GM12878 (cell line): ENCODE results near the gene NDUFA13. TPM values are rescaled to one million over a fixed set of nuclear protein-coding genes. Genes with fewer than 3 reads are reported as not detected.

Experiments
- ATAC-seq: fragments of 200-7000 bp; cut with Tn5 transposase; 3 replicates; pipeline ENCODE4 v1.9.1; 2020; ENCODE audit warnings: mild to moderate bottlenecking, moderate library complexity
- BruUV-seq: library from RNA; stranded (reverse); fragments of 400-500 nt; replicated peaks from 2 replicates; lab custom pipeline; 2021; lab: Mats Ljungman, UMichigan
- CTCF ChIA-PET: fragments of 300-600 bp; sonication (Branson Sonifier 250); formaldehyde crosslinking; extraction: SDS; loops from one replicate; lab custom pipeline; 2021; ENCODE audit warnings: inconsistent platforms; lab: Yijun Ruan, JAX
- POLR2A ChIA-PET: fragments of 350-600 bp; formaldehyde crosslinking; extraction: SDS; loops from one replicate; lab custom pipeline; 2021; ENCODE audit warnings: inconsistent platforms; lab: Charles Lee
- RAD21 ChIA-PET: fragments of 300-600 bp; sonication (Branson Sonifier 250); formaldehyde crosslinking; loops from one replicate; lab custom pipeline; 2023; ENCODE audit warnings: antibody characterized with exemption; ENCODE audit not compliant: unreplicated experiment; lab: Charles Lee
- SMC1A ChIA-PET: fragments of 300-600 bp; sonication (Branson Sonifier 250); formaldehyde crosslinking; loops from one replicate; lab custom pipeline; 2023; ENCODE audit not compliant: unreplicated experiment, uncharacterized antibody; lab: Charles Lee
- DNase-seq: peaks from one replicate; pipeline ENCODE4 v3.0.0-alpha.2; 2011; ENCODE audit warnings: low read depth, low spot score
- FAIRE-seq: peaks from 3 replicates; lab custom pipeline; 2011; peaks lifted over from hg19 to GRCh38; lab: Jason Lieb, UNC
- H2AFZ ChIP-seq: 2 replicates; pipeline ENCODE4 v1.6.0; 2011; ENCODE audit warnings: low read depth, low read length, control low read depth; ENCODE audit not compliant: control insufficient read depth
- H3K27ac ChIP-seq: 2 replicates; pipeline ENCODE4 v1.5.1; 2011; ENCODE audit warnings: control low read depth; ENCODE audit not compliant: control insufficient read depth, insufficient read depth
- H3K27me3 ChIP-seq, 2 experiments: replicated peaks in 1 of 2; 2 replicates each; pipeline versions ENCODE4 v1.6.0 to v1.6.1; 2011; ENCODE audit warnings: low read length in 1 of 2; ENCODE audit not compliant: control insufficient read depth in 2 of 2, insufficient read depth in 2 of 2
- H3K36me3 ChIP-seq, 2 experiments: 2 replicates each; pipeline ENCODE4 v1.5.1; 2011; ENCODE audit warnings: low read length in 1 of 2; ENCODE audit not compliant: control insufficient read depth in 2 of 2, insufficient read depth in 2 of 2
- H3K4me1 ChIP-seq: 2 replicates; pipeline ENCODE4 v1.6.1; 2011; ENCODE audit warnings: mild to moderate bottlenecking, low read length, moderate library complexity, mixed read lengths; ENCODE audit not compliant: control insufficient read depth, insufficient read depth
- H3K4me2 ChIP-seq: 2 replicates; pipeline ENCODE4 v1.6.0; 2011; ENCODE audit warnings: control low read depth; ENCODE audit not compliant: control insufficient read depth, insufficient read depth
- H3K4me3 ChIP-seq: fragments of 200-600 bp; sonication (generic); 2 replicates; pipeline ENCODE4 v1.5.1; 2016
- H3K79me2 ChIP-seq: 2 replicates; pipeline ENCODE4 v1.6.0; 2011; ENCODE audit warnings: low read length; ENCODE audit not compliant: control insufficient read depth, insufficient read depth
- H3K9ac ChIP-seq: 2 replicates; pipeline ENCODE4 v1.8.0; 2011; ENCODE audit warnings: low read length, control low read depth, mixed read lengths; ENCODE audit not compliant: control insufficient read depth, insufficient read depth
- H3K9me3 ChIP-seq: replicated peaks from 3 replicates; pipeline ENCODE4 v1.5.1; 2011; ENCODE audit warnings: mild to moderate bottlenecking, low read length; ENCODE audit not compliant: control insufficient read depth, insufficient read depth
- H4K20me1 ChIP-seq: 2 replicates; pipeline ENCODE4 v1.6.0; 2011; ENCODE audit not compliant: control insufficient read depth, insufficient read depth
- CHD2 ChIP-seq: IDR thresholded peaks from 2 replicates; pipeline ENCODE4 v1.6.1; 2011; ENCODE audit warnings: low read depth, low read length, improper control_type of control experiment, borderline replicate concordance
- EP300 ChIP-seq, 2 experiments: fragments of 150-350 bp in 1 of 2; IDR thresholded peaks; 2 replicates each; pipeline ENCODE4 v1.6.1; 2011 to 2012; ENCODE audit warnings: low read depth in 2 of 2, low read length in 2 of 2, borderline replicate concordance in 1 of 2, improper control_type of control experiment in 1 of 2, inconsistent platforms in 1 of 2; ENCODE audit not compliant: control insufficient read depth in 1 of 2
- FOXM1 ChIP-seq: IDR thresholded peaks from 2 replicates; pipeline ENCODE4 v1.6.1; 2012; ENCODE audit warnings: low read depth, mild to moderate bottlenecking, inconsistent platforms, low read length, moderate library complexity
- RBBP5 ChIP-seq: fragments of 200-600 bp; sonication (generic); conservative IDR thresholded peaks from 2 replicates; pipeline ENCODE4 v1.6.1; 2016
- SUPT20H ChIP-seq: IDR thresholded peaks from 2 replicates; pipeline ENCODE4 v1.6.1; 2011; ENCODE audit warnings: low read depth, mild to moderate bottlenecking, low read length, moderate library complexity, borderline replicate concordance; ENCODE audit not compliant: control insufficient read depth
- TBL1XR1 ChIP-seq: IDR thresholded peaks from 2 replicates; pipeline ENCODE4 v1.6.1; 2012; ENCODE audit warnings: low read depth, low read length, improper control_type of control experiment
- TCF7 ChIP-seq: IDR thresholded peaks from 2 replicates; pipeline ENCODE4 v1.6.1; 2014; ENCODE audit warnings: antibody characterized with exemption, borderline replicate concordance
- WRNIP1 ChIP-seq: IDR thresholded peaks from 2 replicates; pipeline ENCODE4 v1.6.1; 2011; ENCODE audit warnings: low read depth, low read length, improper control_type of control experiment, borderline replicate concordance
- WGBS: methylation state at CpG from one replicate; pipeline ENCODE4 v1.1.6; 2016; ENCODE audit warnings: low lambda C conversion rate; ENCODE audit not compliant: insufficient replicate concordance, insufficient coverage; ENCODE audit errors: missing lambda C conversion rate; 5-methylcytosine and 5-hydroxymethylcytosine counted together
- in situ Hi-C: fragments of 300-500 bp; cut with MboI; formaldehyde crosslinking; loops from 9 replicates; pipeline ENCODE4 v1.14.3; 2018; ENCODE audit warnings: mixed read lengths
- intact Hi-C: fragments of 100-400 bp; cut with micrococcal nuclease; formaldehyde crosslinking; loops from one replicate; pipeline ENCODE4 v1.14.2; 2022; ENCODE audit not compliant: unreplicated experiment
- polyA plus RNA-seq, 11 experiments: library from polyadenylated mRNA; depleted of rRNA in 4 of 11; unstranded in 6 of 11; stranded (reverse) in 5 of 11; fragments of >200 nt; fragmentation: Nextera tagmentation in 4 of 11; fragmentation: Illumina TruSeq in 1 of 11; extraction: Ambion mirVana in 4 of 11; extraction: Trizol in 1 of 11; gene quantifications; 1 replicate in 1 of 11; 2 replicates in 10 of 11; pipeline versions ENCODE4 v1.2.1 to v1.2.3, GENCODE V29; 2011 to 2016; ENCODE audit warnings: inconsistent platforms in 2 of 11, missing spikeins in 2 of 11, low read depth in 1 of 11
- total RNA-seq, 4 experiments: library from RNA; depleted of rRNA in 3 of 4; stranded (reverse); fragments of >200 nt in 3 of 4; fragmentation: Illumina TruSeq in 1 of 4; extraction: Trizol in 1 of 4; gene quantifications; 2 replicates each; pipeline versions ENCODE4 v1.2.1 to v1.2.3, GENCODE V29; 2013 to 2021
- TF ChIP-seq, protein P1 (sequence below): fragments of 450-650 bp; IDR thresholded peaks from 2 replicates; pipeline ENCODE4 v1.6.1; 2017; ENCODE audit warnings: low read depth, mild to moderate bottlenecking, moderate library complexity
- TF ChIP-seq, protein P2 (sequence below): fragments of 450-650 bp; IDR thresholded peaks from 2 replicates; pipeline ENCODE4 v1.6.1; 2017; ENCODE audit warnings: mild to moderate bottlenecking, low read depth, inconsistent platforms; ENCODE audit not compliant: poor library complexity, severe bottlenecking

NDUFA13 gene
- total and polyA plus RNA-seq, 10 of the 15 experiments (the other 5 are each of a cell fraction or from before 2014, with no cell fraction given): 224 to 586 (median 456) TPM

- H3K4me1 ChIP-seq: peaks cover 3% of the 10 kb centered on the region
- BruUV-seq: no TSS peak
- WGBS: 88% methylated on average over 67 of the region's 75 CpGs
- intact Hi-C loops: no loop called here
- no peak overlapping the region for H3K27ac ChIP-seq
- ChIA-PET CTCF (interaction anchor here (1.6 kb wide), 1 partner anchor 10 kb away, joined by 5 read pairs; no protein-coding TSS in a partner anchor), RAD21 (no interaction called here), POLR2A (interaction anchor here (1.0 kb wide), 1 partner anchor 8 kb away, joined by 3 read pairs; no protein-coding TSS in a partner anchor)
- no peaks in the 10 kb centered on the region; the same call in 2 of the 3 replicates for H3K9me3 ChIP-seq
- H3K27me3 ChIP-seq: no peaks in the 10 kb centered on the region
- no peaks in the 10 kb centered on the region for H4K20me1 ChIP-seq
- H3K36me3 ChIP-seq: no peaks in the 10 kb centered on the region
- no peak overlapping the region for H2AFZ ChIP-seq
- H3K4me2 ChIP-seq: no peak overlapping the region
- FAIRE-seq (no peak), ATAC-seq (no peak)
- H3K9ac ChIP-seq: no peak overlapping the region
- in situ Hi-C loops: loop anchor here (25.0 kb wide), 4 partner anchors 868 to 1493 kb away; partner anchors contain the start of genes ZNF66 and ZNF737
- TF ChIP-seq RBBP5 (no peak), EP300 (IDR thresholded peaks at IDR 0.05; ENCODE audit: borderline replicate concordance in 1 of 2, control insufficient read depth in 1 of 2, low read depth in 2 of 2, low read length in 2 of 2) (no peak), CHD2 (no peak), SUPT20H (no peak), TCF7 (no peak), FOXM1 (no peak), TBL1XR1 (no peak), WRNIP1 (no peak)
- TF ChIP-seq, protein P1, sequence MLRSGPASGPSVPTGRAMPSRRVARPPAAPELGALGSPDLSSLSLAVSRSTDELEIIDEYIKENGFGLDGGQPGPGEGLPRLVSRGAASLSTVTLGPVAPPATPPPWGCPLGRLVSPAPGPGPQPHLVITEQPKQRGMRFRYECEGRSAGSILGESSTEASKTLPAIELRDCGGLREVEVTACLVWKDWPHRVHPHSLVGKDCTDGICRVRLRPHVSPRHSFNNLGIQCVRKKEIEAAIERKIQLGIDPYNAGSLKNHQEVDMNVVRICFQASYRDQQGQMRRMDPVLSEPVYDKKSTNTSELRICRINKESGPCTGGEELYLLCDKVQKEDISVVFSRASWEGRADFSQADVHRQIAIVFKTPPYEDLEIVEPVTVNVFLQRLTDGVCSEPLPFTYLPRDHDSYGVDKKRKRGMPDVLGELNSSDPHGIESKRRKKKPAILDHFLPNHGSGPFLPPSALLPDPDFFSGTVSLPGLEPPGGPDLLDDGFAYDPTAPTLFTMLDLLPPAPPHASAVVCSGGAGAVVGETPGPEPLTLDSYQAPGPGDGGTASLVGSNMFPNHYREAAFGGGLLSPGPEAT: no peak
- TF ChIP-seq, protein P2, sequence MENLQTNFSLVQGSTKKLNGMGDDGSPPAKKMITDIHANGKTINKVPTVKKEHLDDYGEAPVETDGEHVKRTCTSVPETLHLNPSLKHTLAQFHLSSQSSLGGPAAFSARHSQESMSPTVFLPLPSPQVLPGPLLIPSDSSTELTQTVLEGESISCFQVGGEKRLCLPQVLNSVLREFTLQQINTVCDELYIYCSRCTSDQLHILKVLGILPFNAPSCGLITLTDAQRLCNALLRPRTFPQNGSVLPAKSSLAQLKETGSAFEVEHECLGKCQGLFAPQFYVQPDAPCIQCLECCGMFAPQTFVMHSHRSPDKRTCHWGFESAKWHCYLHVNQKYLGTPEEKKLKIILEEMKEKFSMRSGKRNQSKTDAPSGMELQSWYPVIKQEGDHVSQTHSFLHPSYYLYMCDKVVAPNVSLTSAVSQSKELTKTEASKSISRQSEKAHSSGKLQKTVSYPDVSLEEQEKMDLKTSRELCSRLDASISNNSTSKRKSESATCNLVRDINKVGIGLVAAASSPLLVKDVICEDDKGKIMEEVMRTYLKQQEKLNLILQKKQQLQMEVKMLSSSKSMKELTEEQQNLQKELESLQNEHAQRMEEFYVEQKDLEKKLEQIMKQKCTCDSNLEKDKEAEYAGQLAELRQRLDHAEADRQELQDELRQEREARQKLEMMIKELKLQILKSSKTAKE: no peak
- TF ChIP-seq, all 136 proteins: peak for 0
- Histone ChIP-seq H3K79me2 (no peaks in the 10 kb centered on the region), H3K4me3 (no peak overlapping the region)
- DNase-seq: no peak
- SMC1A ChIA-PET: no interaction called here
Measured at GRCh38 chr19:19544257-19544953, 28.4 kb downstream of the NDUFA13 start.
